Measurements from ENCODE around the gene ZFHX3.

GRCh38 chr16:73037845-73038570 lies 9.9 kb downstream of the ZFHX3 start:
- TF ChIP-seq EZH2 (IDR thresholded peaks at IDR 0.05; ENCODE audit: low read length) (no peak), CTCF (optimal IDR thresholded peaks at IDR 0.05 in 1 of 3, IDR thresholded peaks at IDR 0.05 in 1 of 3, conservative IDR thresholded peaks at IDR 0.05 in 1 of 3; ENCODE audit: extremely low read depth in 1 of 3, insufficient read depth in 2 of 3, low read length in 3 of 3) (no peak)
